ENCODE data around the gene CUBN. TPM values are rescaled to one million over a fixed set of nuclear protein-coding genes. Genes with fewer than 3 reads are reported as not detected.
A peak's percentile ranks its signal among the peaks of the same experiment; 100 is the strongest.

CUBN gene
- total RNA-seq, 6 experiments from 2014 or later, result 0.43 to 1.7 (median 1.2) TPM

DNA sequence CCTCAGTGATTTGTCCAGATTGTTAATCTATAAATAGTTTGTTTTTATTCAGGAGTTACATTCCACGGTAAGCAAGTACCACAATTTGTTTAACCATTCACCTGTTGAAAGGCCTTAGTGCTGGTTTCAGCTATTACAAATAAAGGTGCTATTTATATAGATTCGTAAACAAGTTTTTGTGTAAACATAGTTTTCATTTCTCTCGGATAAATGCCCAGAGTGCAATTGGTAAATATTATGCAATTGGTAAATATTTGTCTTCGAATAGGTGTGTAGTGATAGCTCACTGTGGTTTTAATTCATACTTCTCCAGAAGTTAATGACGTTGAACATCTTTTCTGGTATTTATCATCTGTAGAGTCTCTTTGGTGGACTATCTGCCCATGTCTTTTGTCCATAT lies 235.9 kb downstream of the CUBN start:
- H3K4me1 Mint-ChIP-seq (ENCODE audit: low read depth), result peaks cover 31% of the 10 kb centered on the region
- H3K27ac Mint-ChIP-seq, result no peak overlapping the region
- H3K4me3 Mint-ChIP-seq, result no peak overlapping the region
- TF ChIP-seq, protein P1, sequence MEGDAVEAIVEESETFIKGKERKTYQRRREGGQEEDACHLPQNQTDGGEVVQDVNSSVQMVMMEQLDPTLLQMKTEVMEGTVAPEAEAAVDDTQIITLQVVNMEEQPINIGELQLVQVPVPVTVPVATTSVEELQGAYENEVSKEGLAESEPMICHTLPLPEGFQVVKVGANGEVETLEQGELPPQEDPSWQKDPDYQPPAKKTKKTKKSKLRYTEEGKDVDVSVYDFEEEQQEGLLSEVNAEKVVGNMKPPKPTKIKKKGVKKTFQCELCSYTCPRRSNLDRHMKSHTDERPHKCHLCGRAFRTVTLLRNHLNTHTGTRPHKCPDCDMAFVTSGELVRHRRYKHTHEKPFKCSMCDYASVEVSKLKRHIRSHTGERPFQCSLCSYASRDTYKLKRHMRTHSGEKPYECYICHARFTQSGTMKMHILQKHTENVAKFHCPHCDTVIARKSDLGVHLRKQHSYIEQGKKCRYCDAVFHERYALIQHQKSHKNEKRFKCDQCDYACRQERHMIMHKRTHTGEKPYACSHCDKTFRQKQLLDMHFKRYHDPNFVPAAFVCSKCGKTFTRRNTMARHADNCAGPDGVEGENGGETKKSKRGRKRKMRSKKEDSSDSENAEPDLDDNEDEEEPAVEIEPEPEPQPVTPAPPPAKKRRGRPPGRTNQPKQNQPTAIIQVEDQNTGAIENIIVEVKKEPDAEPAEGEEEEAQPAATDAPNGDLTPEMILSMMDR (IDR thresholded peaks at IDR 0.05), result no peak
- no peaks in the 10 kb centered on the region; the same call in 1 of the 2 replicates for H3K27me3 Mint-ChIP-seq (ENCODE audit: insufficient read depth)
- DNase-seq, result no peak
- no peaks in the 10 kb centered on the region for H3K9me3 Mint-ChIP-seq
- H3K36me3 Mint-ChIP-seq (ENCODE audit: low read depth), result peaks cover 15% of the 10 kb centered on the region; the same call in 1 of the 2 replicates

DNA sequence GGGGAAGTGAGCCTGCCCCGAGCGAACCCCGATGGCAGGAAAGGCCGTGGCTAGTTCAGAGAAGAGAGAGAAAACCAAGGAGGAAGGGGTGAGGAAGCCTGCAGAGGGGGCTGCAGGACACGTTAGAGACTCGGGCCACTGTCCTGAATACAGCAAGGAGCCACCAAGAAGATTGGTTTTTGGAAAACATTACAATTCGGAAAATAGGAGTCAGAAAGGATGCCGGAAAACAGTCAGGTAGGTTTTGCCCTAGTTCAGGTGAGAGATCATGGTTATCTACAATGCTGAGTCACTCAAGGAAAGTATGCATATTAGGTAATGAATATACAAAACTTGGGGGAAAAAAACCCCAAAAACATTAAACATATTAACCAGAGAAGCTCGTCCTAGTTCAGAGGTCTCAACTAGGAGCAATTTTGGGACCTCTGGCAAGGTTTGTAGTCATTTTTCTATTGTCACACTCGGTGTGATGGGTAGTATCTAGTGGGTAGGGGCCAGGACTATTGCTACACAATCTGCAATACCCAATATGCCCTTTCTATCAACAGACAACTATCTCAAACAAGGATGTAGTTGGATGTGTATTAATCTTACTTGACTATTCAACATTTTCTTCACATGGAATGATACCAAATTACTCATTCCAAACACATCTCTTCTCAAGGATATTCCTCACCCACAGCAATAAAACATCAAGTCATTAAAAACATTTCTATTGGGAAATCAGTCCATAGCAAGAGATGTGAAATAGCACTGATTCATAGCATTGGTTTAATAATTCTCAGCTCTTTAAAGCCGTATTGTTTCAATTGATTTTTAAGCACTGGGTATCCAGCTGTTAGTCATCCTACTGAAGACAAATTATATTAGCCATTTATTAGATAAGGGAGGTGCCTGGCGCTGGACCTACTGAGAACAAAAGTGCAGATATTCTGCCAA lies 238.0 kb downstream of the CUBN start:
- TF ChIP-seq, protein P1 (IDR thresholded peaks at IDR 0.05), result peak; percentile 41
- H3K4me1 Mint-ChIP-seq (ENCODE audit: low read depth), result peaks cover 48% of the 10 kb centered on the region
- H3K27me3 Mint-ChIP-seq (ENCODE audit: insufficient read depth), result no peaks in the 10 kb centered on the region
- H3K4me3 Mint-ChIP-seq, result no peak overlapping the region
- H3K36me3 Mint-ChIP-seq (ENCODE audit: low read depth), result peaks cover 12% of the 10 kb centered on the region
- no peaks in the 10 kb centered on the region for H3K9me3 Mint-ChIP-seq
- H3K27ac Mint-ChIP-seq, result peak overlapping the region; percentile 66
- peak; percentile 92 for DNase-seq

DNA sequence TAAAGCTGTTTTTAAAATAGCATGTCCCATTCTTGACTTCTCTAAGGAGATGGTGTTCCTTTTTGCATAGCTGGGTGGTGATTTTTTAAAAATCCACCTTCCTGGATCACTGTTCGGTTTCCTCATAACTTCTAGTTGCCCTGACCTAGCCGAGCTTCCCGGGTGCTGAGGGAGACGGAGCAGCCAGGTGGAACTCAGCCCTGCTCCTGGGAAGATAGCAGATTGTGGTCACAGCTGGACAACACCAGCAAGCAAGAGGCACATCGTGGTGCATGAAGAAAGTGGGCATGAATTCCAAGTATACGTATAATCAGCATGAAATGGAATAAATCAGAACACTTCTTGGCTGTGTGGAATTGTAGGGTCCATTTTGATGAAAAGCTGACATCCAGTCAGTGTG lies 238.9 kb downstream of the CUBN start:
- Mint-ChIP-seq H3K4me1 (ENCODE audit: low read depth) (peaks cover 56% of the 10 kb centered on the region), H3K36me3 (ENCODE audit: low read depth) (peaks cover 8% of the 10 kb centered on the region), H3K4me3 (no peak overlapping the region), H3K27ac (no peak overlapping the region), H3K27me3 (ENCODE audit: insufficient read depth) (no peaks in the 10 kb centered on the region), H3K9me3 (no peaks in the 10 kb centered on the region)
- TF ChIP-seq, protein P1 (IDR thresholded peaks at IDR 0.05), result no peak
- DNase-seq, result no peak

DNA sequence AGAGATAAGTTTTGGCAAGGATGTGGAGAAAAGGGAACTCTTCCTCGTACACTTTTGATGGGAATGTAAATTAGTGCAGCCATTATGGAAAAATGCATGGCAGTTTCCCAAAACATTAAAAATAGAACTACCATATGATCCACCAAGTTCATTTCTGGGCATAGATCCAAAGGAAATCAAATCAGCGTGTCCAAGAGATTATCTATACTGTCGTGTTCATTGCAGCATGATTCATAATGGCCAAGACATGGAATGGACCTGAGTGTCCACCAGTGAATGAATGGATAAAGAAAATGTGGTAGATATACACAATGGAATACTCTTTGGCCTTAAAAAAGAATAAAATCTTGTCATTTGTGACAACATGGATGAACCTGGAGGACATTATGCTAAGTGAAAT lies 242.0 kb downstream of the CUBN start:
- no peaks in the 10 kb centered on the region for H3K27me3 Mint-ChIP-seq (ENCODE audit: insufficient read depth)
- H3K4me3 Mint-ChIP-seq, result no peak overlapping the region
- peaks cover 4% of the 10 kb centered on the region for H3K36me3 Mint-ChIP-seq (ENCODE audit: low read depth)

DNA sequence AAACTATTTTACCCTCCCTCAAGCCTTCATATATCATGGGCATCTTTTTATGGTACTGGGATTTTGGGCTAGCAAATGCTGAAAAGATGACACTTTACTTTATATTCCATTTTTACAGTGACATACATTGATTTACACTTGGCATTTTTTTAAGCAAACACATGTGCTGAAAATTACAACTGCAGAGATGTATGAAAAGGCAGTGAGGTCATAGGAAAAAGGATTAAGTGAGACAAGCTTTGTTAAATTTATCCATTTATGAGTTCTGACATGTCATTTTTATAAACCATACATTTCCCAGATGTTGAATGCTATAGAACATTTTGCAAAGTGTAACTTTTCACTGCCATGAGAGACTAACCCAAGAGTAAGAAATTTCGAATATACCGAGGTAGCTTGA lies 243.6 kb downstream of the CUBN start:
- Mint-ChIP-seq H3K27ac (no peak overlapping the region), H3K4me1 (ENCODE audit: low read depth) (peaks cover 48% of the 10 kb centered on the region), H3K4me3 (no peak overlapping the region), H3K36me3 (ENCODE audit: low read depth) (peaks cover 4% of the 10 kb centered on the region), H3K9me3 (no peaks in the 10 kb centered on the region), H3K27me3 (ENCODE audit: insufficient read depth) (no peaks in the 10 kb centered on the region)
- DNase-seq, result no peak
- TF ChIP-seq, protein P1 (IDR thresholded peaks at IDR 0.05), result no peak

More for the DNA sequence above, 242.0 kb downstream of the CUBN start:
- H3K4me1 Mint-ChIP-seq (ENCODE audit: low read depth), result peaks cover 54% of the 10 kb centered on the region
- TF ChIP-seq, protein P1 (IDR thresholded peaks at IDR 0.05), result no peak
- peak; percentile 93 for DNase-seq
- H3K9me3 Mint-ChIP-seq, result no peaks in the 10 kb centered on the region
- peak overlapping the region; percentile 2 for H3K27ac Mint-ChIP-seq

Measured in HFFc6 (cell line).